Osteocyte (in vitro differentiated cells): ENCODE measurements around the gene DUSP16. TPM values are rescaled to one million over a fixed set of nuclear protein-coding genes. Genes with fewer than 3 reads are reported as not detected.

Source experiments
- DNase-seq: peaks from one replicate; pipeline ENCODE4 v3.0.0; 2021; ENCODE audit warnings: mixed read lengths; ENCODE audit not compliant: unreplicated experiment; ENCODE audit errors: extremely low spot score
- H3K27ac Mint-ChIP-seq: one replicate; pipeline ENCODE4 v1.8.0; 2021; ENCODE audit warnings: mild to moderate bottlenecking, mixed read lengths; ENCODE audit not compliant: unreplicated experiment
- H3K27me3 Mint-ChIP-seq: one replicate; pipeline ENCODE4 v1.8.0; 2021; ENCODE audit warnings: mixed read lengths; ENCODE audit not compliant: unreplicated experiment
- H3K36me3 Mint-ChIP-seq: one replicate; pipeline ENCODE4 v1.8.0; 2021; ENCODE audit warnings: mixed read lengths; ENCODE audit not compliant: unreplicated experiment
- H3K4me1 Mint-ChIP-seq: one replicate; pipeline ENCODE4 v1.8.0; 2021; ENCODE audit warnings: mixed read lengths; ENCODE audit not compliant: unreplicated experiment
- H3K4me3 Mint-ChIP-seq: one replicate; pipeline ENCODE4 v1.8.0; 2021; ENCODE audit warnings: mild to moderate bottlenecking, moderate library complexity, mixed read lengths; ENCODE audit not compliant: unreplicated experiment
- H3K9me3 Mint-ChIP-seq: one replicate; pipeline ENCODE4 v1.8.0; 2021; ENCODE audit warnings: mixed read lengths; ENCODE audit not compliant: unreplicated experiment
- total RNA-seq: library from RNA; stranded (reverse); gene quantifications from 2 replicates; pipeline ENCODE4 v1.2.1, GENCODE V29; 2021
- TF ChIP-seq, protein P1 (sequence below): fragments of 200-600 bp; sonication (generic); IDR thresholded peaks from 2 replicates; pipeline ENCODE4 v1.5.0; 2021; ENCODE audit warnings: antibody characterized with exemption, mild to moderate bottlenecking, moderate library complexity

Gene DUSP16
- total RNA-seq, 1 donor from 2014 or later, result 10.3 TPM

DNA sequence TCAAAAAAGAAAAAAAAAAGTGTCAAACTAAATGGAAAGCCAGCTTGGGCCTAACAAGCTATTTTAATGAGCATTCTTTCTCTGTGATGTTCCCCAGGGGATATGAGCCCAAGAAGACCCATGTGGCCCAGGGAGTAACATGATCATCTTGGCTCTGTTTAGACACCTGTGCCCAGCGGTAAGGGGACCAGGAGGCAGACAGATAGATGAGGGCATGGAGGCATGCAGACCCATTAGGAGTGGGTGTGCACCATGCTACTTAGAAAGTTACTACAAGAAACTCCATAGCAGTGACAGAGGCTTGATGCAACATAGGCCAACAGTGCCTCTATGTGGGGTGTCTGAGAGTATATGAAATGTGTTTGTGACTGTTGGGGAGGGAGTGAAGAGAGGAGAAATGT lies 45.9 kb upstream of the DUSP16 start:
- DNase-seq, result no peak
- Mint-ChIP-seq H3K4me3 (no peak overlapping the region), H3K9me3 (no peaks in the 10 kb centered on the region), H3K27ac (no peak overlapping the region), H3K36me3 (no peaks in the 10 kb centered on the region), H3K4me1 (peaks cover 30% of the 10 kb centered on the region), H3K27me3 (no peaks in the 10 kb centered on the region)
- TF ChIP-seq, protein P1, sequence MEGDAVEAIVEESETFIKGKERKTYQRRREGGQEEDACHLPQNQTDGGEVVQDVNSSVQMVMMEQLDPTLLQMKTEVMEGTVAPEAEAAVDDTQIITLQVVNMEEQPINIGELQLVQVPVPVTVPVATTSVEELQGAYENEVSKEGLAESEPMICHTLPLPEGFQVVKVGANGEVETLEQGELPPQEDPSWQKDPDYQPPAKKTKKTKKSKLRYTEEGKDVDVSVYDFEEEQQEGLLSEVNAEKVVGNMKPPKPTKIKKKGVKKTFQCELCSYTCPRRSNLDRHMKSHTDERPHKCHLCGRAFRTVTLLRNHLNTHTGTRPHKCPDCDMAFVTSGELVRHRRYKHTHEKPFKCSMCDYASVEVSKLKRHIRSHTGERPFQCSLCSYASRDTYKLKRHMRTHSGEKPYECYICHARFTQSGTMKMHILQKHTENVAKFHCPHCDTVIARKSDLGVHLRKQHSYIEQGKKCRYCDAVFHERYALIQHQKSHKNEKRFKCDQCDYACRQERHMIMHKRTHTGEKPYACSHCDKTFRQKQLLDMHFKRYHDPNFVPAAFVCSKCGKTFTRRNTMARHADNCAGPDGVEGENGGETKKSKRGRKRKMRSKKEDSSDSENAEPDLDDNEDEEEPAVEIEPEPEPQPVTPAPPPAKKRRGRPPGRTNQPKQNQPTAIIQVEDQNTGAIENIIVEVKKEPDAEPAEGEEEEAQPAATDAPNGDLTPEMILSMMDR, result no peak

DNA sequence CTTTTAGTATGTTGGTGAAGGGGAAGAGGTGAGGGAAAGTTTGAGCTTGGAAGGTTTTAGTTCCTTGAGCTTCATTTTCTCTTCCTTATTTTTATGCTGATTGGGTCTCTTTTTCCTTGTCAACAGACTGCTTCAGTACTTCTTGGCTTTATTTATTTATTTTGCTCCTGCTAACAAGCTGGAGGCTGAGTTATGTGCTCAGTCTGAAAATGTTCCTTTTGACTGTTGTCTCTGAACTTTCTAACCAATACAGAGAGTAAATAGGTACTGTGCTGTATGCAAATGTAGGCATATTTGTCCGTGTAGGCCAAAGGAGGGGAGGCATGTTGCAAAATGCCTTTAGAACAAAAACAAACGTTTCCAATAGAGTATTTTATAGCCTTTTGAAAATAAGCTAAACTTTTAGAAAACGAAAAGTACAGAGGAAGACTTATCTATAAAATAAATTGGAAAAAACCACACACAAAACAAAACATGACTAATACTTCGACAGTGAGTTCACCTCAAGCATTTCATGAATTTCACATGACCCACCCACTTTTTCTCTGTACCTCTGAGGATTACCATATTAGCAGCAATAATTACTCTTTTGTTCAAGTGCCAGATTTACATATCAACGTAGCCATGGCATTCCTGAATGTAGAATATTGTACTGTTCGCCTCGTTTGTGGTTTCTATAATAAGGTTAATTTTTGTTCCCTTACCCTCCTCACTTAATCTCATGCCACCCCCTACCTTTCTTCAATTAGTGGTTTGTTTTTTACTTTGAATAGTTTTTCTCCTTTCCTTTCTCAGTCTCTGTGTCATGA lies 44.3 kb upstream of the DUSP16 start:
- Mint-ChIP-seq H3K4me1 (peaks cover 17% of the 10 kb centered on the region), H3K9me3 (no peaks in the 10 kb centered on the region), H3K36me3 (no peaks in the 10 kb centered on the region), H3K27me3 (no peaks in the 10 kb centered on the region), H3K4me3 (no peak overlapping the region), H3K27ac (no peak overlapping the region)
- TF ChIP-seq, protein P1, result no peak
- DNase-seq, result no peak

DNA sequence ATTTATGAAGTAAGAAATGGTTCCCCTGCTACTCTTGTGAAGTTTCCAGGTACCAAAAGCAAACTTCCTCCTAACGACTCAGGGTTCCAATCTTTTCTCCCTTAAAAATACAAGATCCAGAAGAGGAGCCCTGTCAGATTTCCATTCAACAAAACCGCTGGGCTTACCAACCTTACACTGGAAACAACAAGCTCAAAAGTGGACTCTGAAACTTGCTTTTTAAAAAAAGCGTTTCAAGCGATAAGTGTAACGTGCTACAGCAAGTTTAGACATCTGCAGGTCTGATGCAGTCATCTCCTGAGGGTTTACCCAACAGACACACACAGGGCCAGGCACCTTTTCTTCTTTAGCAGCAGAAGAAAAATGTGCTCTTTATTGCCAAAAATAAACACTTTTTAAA lies 42.1 kb upstream of the DUSP16 start:
- TF ChIP-seq, protein P1, result no peak
- no peak overlapping the region for H3K27ac Mint-ChIP-seq
- H3K9me3 Mint-ChIP-seq, result no peaks in the 10 kb centered on the region
- H3K4me1 Mint-ChIP-seq, result peaks cover 9% of the 10 kb centered on the region
- no peak for DNase-seq
- H3K27me3 Mint-ChIP-seq, result peaks cover 13% of the 10 kb centered on the region
- H3K4me3 Mint-ChIP-seq, result no peak overlapping the region
- no peaks in the 10 kb centered on the region for H3K36me3 Mint-ChIP-seq

DNA sequence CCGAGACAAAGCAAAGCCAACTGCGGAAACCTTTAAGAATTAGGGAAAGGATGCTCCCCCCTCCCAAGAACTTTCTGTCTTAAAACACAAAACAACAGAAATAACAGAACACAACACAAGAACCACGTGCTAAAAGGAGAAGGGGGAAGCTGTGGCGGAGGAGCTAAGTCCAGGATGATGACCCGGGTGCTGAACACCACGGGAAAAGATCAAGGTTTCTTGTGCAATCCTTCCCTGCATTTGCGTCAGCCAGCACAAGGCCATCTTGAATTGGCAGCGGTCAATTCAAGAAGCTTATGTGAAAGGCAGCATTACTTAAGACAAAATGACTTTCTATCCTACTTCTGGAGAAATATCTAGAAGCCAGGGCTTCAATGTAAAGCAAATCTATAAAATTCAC lies 38.0 kb upstream of the DUSP16 start:
- no peaks in the 10 kb centered on the region for H3K4me1 Mint-ChIP-seq
- TF ChIP-seq, protein P1, result no peak
- no peak overlapping the region for H3K27ac Mint-ChIP-seq
- H3K4me3 Mint-ChIP-seq, result no peak overlapping the region
- no peaks in the 10 kb centered on the region for H3K36me3 Mint-ChIP-seq
- no peaks in the 10 kb centered on the region for H3K9me3 Mint-ChIP-seq
- no peak for DNase-seq
- H3K27me3 Mint-ChIP-seq, result peaks cover 26% of the 10 kb centered on the region

DNA sequence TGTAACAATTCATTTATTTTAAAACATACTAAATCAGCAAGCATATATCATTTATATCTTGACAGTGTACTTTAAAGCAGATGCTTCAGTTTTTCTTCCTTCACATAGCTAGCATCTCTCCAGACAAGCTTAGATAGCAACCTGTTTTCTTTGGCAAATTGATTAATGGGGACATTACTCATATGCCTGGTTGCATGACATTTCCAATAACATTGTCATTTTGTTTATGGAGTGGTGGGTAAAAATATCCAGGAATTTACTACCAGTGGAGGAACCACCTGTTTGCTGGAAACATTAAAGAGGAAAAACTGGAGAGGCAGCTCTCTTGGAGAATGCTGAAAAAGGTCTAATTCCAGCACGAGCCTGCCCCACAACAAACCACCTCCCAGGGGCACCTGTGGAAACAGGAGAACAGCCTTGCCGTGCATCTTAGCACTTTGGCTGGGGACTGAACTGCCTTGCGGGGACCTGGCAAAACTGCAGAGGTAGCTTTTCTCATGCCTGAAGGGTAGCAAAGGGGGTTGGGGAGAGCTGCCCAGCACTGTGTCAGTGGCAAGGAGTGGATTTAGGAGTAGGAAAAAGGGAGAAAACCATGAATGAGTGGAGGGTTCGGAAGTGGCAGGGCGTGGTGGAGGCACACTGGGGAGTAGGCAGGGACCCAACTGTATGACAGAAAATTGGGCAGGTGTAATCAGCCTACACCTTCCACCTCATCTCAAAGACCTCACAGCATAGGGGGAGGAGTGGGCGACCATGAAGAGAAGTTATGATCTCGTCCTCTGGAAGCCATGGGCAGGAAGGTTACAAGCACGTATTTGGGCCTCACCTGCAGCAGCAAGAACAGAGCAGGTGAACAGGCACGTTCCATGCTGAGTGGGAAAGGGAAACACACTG lies 37.3 kb upstream of the DUSP16 start:
- Mint-ChIP-seq H3K4me3 (no peak overlapping the region), H3K4me1 (no peaks in the 10 kb centered on the region), H3K9me3 (no peaks in the 10 kb centered on the region), H3K27ac (no peak overlapping the region), H3K27me3 (peaks cover 26% of the 10 kb centered on the region), H3K36me3 (no peaks in the 10 kb centered on the region)
- TF ChIP-seq, protein P1, result no peak
- DNase-seq, result no peak
